HG03064 (cell line): Measurements from ENCODE around the gene SCPEP1.
"Not testable (repeated sequence)": the region's sequence is repeated elsewhere in the genome, so short reads cannot be mapped to it uniquely, and the experiment has no call there.

Source experiments
- ATAC-seq: cut with Tn5 transposase; IDR thresholded peaks from one replicate; pipeline ENCODE4 v1.9.1; 2021; ENCODE audit warnings: low read depth; ENCODE audit not compliant: unreplicated experiment

SCPEP1 gene

GRCh38 chr17:56977673-56978395 lies at the start of gene SCPEP1:
Gene SCPEP1 (plus strand): TSS chr17:56978131. CDS start chr17:56978160, 29 bp downstream.
- peak; percentile 50 for ATAC-seq

GRCh38 chr17:56928586-56928985 lies 49.3 kb upstream of the SCPEP1 start:
- no peak for ATAC-seq

GRCh38 chr17:56929362-56929969 lies 48.5 kb upstream of the SCPEP1 start:
- ATAC-seq = no peak

- ATAC-seq = no peak
These were observed 47.1 kb upstream of the SCPEP1 start for GRCh38 chr17:56930739-56931337.

GRCh38 chr17:56933151-56933745 lies 44.7 kb upstream of the SCPEP1 start:
- ATAC-seq = no peak

GRCh38 chr17:56933868-56934267 lies 44.1 kb upstream of the SCPEP1 start:
- no peak for ATAC-seq

- no peak for ATAC-seq
These were observed 43.7 kb upstream of the SCPEP1 start for GRCh38 chr17:56934280-56934679.

GRCh38 chr17:56935461-56935860 lies 42.5 kb upstream of the SCPEP1 start:
- no peak for ATAC-seq

GRCh38 chr17:56936697-56937322 lies 41.1 kb upstream of the SCPEP1 start:
- no peak for ATAC-seq

GRCh38 chr17:56937687-56938086 lies 40.2 kb upstream of the SCPEP1 start:
- no peak for ATAC-seq

- not testable (repeated sequence) for ATAC-seq
These were observed 39.7 kb upstream of the SCPEP1 start for GRCh38 chr17:56938206-56938605.

GRCh38 chr17:56939869-56940484 lies 38.0 kb upstream of the SCPEP1 start:
- ATAC-seq = no peak

GRCh38 chr17:56943505-56944125 lies 34.3 kb upstream of the SCPEP1 start:
- ATAC-seq = no peak

GRCh38 chr17:56945938-56946505 lies 31.9 kb upstream of the SCPEP1 start:
- no peak for ATAC-seq

- no peak for ATAC-seq
These were observed 30.2 kb upstream of the SCPEP1 start for GRCh38 chr17:56947741-56948140.

GRCh38 chr17:56948491-56948890 lies 29.4 kb upstream of the SCPEP1 start:
- ATAC-seq = no peak

GRCh38 chr17:56949595-56949994 lies 28.3 kb upstream of the SCPEP1 start:
- no peak for ATAC-seq

- ATAC-seq = no peak
These were observed 20.9 kb upstream of the SCPEP1 start for GRCh38 chr17:56956992-56957391.

GRCh38 chr17:56960596-56961538 lies 17.1 kb upstream of the SCPEP1 start, which contains the start of gene COIL:
Gene COIL (minus strand): TSS chr17:56961050. CDS start chr17:56961019, 31 bp downstream.
- peak; percentile 95 for ATAC-seq
